ENCODE data around the gene MTFMT.

- TF ChIP-seq CTCF (IDR thresholded peaks at IDR 0.05): no peak
- no peak for TF ChIP-seq EZH2 (IDR thresholded peaks at IDR 0.05)
These were observed 31.6 kb downstream of the MTFMT start for GRCh38 chr15:64997745-64998375.
